IMR-90 (cell line): ENCODE measurements around the gene PRSS12. TPM values are rescaled to one million over a fixed set of nuclear protein-coding genes. Genes with fewer than 3 reads are reported as not detected.

Source experiments
- ATAC-seq: fragments of 200-7000 bp; cut with Tn5 transposase; 2 replicates; pipeline ENCODE4 v1.9.1; 2020; ENCODE audit warnings: low read depth, mild to moderate bottlenecking, moderate library complexity
- BruUV-seq: library from RNA; stranded (reverse); fragments of 400-500 nt; replicated peaks from 2 replicates; lab custom pipeline; 2021; lab: Mats Ljungman, UMichigan
- CTCF ChIA-PET: fragments of 300-600 bp; formaldehyde crosslinking; extraction: SDS; loops from one replicate; lab custom pipeline; 2021; ENCODE audit warnings: antibody characterized with exemption; lab: Yijun Ruan, JAX
- POLR2A ChIA-PET: fragments of 300-600 bp; sonication (Branson Sonifier 250); formaldehyde crosslinking; loops from one replicate; lab custom pipeline; 2022; ENCODE audit warnings: antibody characterized with exemption; ENCODE audit not compliant: unreplicated experiment; lab: Charles Lee
- DNase-seq: peaks from one replicate; pipeline ENCODE4 v3.0.0; 2013
- H2AFZ ChIP-seq: replicated peaks from 2 replicates; pipeline ENCODE3; 2013; ENCODE audit warnings: low read length, mild to moderate bottlenecking; ENCODE audit not compliant: poor library complexity
- H2AK5ac ChIP-seq: 2 replicates; pipeline ENCODE4 v1.6.1; 2013; ENCODE audit warnings: low read depth, low read length, inconsistent platforms
- H2AK9ac ChIP-seq: replicated peaks from 2 replicates; pipeline ENCODE3; 2013; ENCODE audit warnings: mild to moderate bottlenecking, low read depth, low read length, moderate library complexity; ENCODE audit not compliant: poor library complexity
- H2BK120ac ChIP-seq: 2 replicates; pipeline ENCODE4 v1.6.1; 2013; ENCODE audit warnings: low read depth, low read length, inconsistent platforms
- H2BK15ac ChIP-seq: 3 replicates; pipeline ENCODE4 v1.6.1; 2013; ENCODE audit warnings: low read depth, low read length, inconsistent platforms
- H2BK20ac ChIP-seq: 2 replicates; pipeline ENCODE4 v1.6.1; 2013; ENCODE audit warnings: low read depth, mild to moderate bottlenecking, inconsistent platforms, low read length, moderate library complexity
- H2BK5ac ChIP-seq: 2 replicates; pipeline ENCODE4 v1.6.1; 2013; ENCODE audit warnings: mild to moderate bottlenecking, low read depth, low read length, inconsistent platforms; ENCODE audit not compliant: poor library complexity, severe bottlenecking
- H3K14ac ChIP-seq: replicated peaks from 2 replicates; pipeline ENCODE4 v1.6.1; 2013; ENCODE audit warnings: low read depth, low read length, inconsistent platforms
- H3K18ac ChIP-seq: 2 replicates; pipeline ENCODE4 v1.6.1; 2013; ENCODE audit warnings: low read depth, low read length, control low read depth
- H3K23ac ChIP-seq: 2 replicates; pipeline ENCODE4 v1.6.1; 2013; ENCODE audit warnings: low read depth, low read length, inconsistent platforms
- H3K27ac ChIP-seq: 2 replicates; pipeline ENCODE4 v1.5.1; 2013; ENCODE audit warnings: mild to moderate bottlenecking, control low read depth, low read length; ENCODE audit not compliant: insufficient read depth
- H3K27me3 ChIP-seq: 2 replicates; pipeline ENCODE4 v1.6.1; 2013; ENCODE audit warnings: low read length; ENCODE audit not compliant: control insufficient read depth, insufficient read depth
- H3K36me3 ChIP-seq: 2 replicates; pipeline ENCODE4 v1.6.1; 2013; ENCODE audit warnings: low read length, mixed read lengths; ENCODE audit not compliant: control insufficient read depth, insufficient read depth
- H3K4ac ChIP-seq: 2 replicates; pipeline ENCODE4 v1.6.1; 2013; ENCODE audit warnings: low read depth, low read length, inconsistent platforms
- H3K4me1 ChIP-seq: 2 replicates; pipeline ENCODE4 v1.6.1; 2013; ENCODE audit warnings: low read length, mixed read lengths; ENCODE audit not compliant: control insufficient read depth, insufficient read depth
- H3K4me2 ChIP-seq: 2 replicates; pipeline ENCODE4 v1.6.1; 2013; ENCODE audit warnings: low read depth, mild to moderate bottlenecking, control low read depth, low read length, moderate library complexity
- H3K4me3 ChIP-seq: 2 replicates; pipeline ENCODE4 v1.5.1; 2013; ENCODE audit warnings: low read depth, mild to moderate bottlenecking, control low read depth, low read length, moderate library complexity; ENCODE audit not compliant: insufficient read depth
- H3K56ac ChIP-seq: 2 replicates; pipeline ENCODE4 v1.6.1; 2013; ENCODE audit warnings: low read length, inconsistent platforms; ENCODE audit not compliant: insufficient read depth; ENCODE audit errors: extremely low read depth
- H3K79me1 ChIP-seq, 2 experiments: 2 replicates each; pipeline ENCODE4 v1.6.1; 2013; ENCODE audit warnings: low read length in 2 of 2, inconsistent platforms in 1 of 2, low read depth in 1 of 2
- H3K9ac ChIP-seq: 2 replicates; pipeline ENCODE4 v1.6.1; 2013; ENCODE audit warnings: low read depth, low read length, control low read depth
- H3K9me1 ChIP-seq: 2 replicates; pipeline ENCODE4 v1.6.1; 2013; ENCODE audit warnings: low read length, inconsistent platforms; ENCODE audit not compliant: insufficient read depth
- H3K9me3 ChIP-seq: 2 replicates; pipeline ENCODE4 v1.6.1; 2013; ENCODE audit warnings: low read length; ENCODE audit not compliant: control insufficient read depth, insufficient read depth
- H4K20me1 ChIP-seq: 2 replicates; pipeline ENCODE4 v1.6.1; 2013; ENCODE audit warnings: low read length, inconsistent platforms; ENCODE audit not compliant: insufficient read depth
- H4K5ac ChIP-seq: 2 replicates; pipeline ENCODE4 v1.6.1; 2013; ENCODE audit warnings: mild to moderate bottlenecking, low read depth, low read length, control low read depth
- H4K8ac ChIP-seq, 2 experiments: 2 replicates each; pipeline ENCODE4 v1.6.1; 2013; ENCODE audit warnings: low read depth in 2 of 2, low read length in 2 of 2, control low read depth in 1 of 2, inconsistent platforms in 1 of 2
- H4K91ac ChIP-seq: 2 replicates; pipeline ENCODE4 v1.6.1; 2013; ENCODE audit warnings: low read depth, low read length, inconsistent platforms; ENCODE audit not compliant: insufficient read depth
- CEBPB ChIP-seq: IDR thresholded peaks from 2 replicates; pipeline ENCODE4 v1.6.1; 2012; ENCODE audit warnings: low read depth, low read length, improper control_type of control experiment
- POLR2A ChIP-seq: IDR thresholded peaks from 2 replicates; pipeline ENCODE4 v1.6.1; 2012; ENCODE audit warnings: mild to moderate bottlenecking, low read depth, low read length
- WGBS, 2 experiments: methylation state at CpG; one replicate each; pipeline versions ENCODE4 v1.1.5 to v1.1.7; 2013; ENCODE audit warnings: missing lambda C conversion rate in 2 of 2; ENCODE audit not compliant: insufficient read length in 1 of 2; ENCODE audit errors: extremely low coverage in 2 of 2; 5-methylcytosine and 5-hydroxymethylcytosine counted together
- dilution Hi-C: fragments of 300-500 bp; cut with HindIII; formaldehyde crosslinking; loops from one replicate; pipeline ENCODE4 v1.14.3; 2018; ENCODE audit warnings: low sequenced_read_pairs; ENCODE audit not compliant: unreplicated experiment
- in situ Hi-C: fragments of 300-500 bp; cut with MboI; formaldehyde crosslinking; loops from 3 replicates; pipeline ENCODE4 v1.14.3; 2019; ENCODE audit warnings: low sequenced_read_pairs, inconsistent platforms, mixed read lengths
- intact Hi-C: fragments of 100-400 bp; cut with micrococcal nuclease; formaldehyde crosslinking; loops from 2 replicates; pipeline ENCODE4 v1.10.0; 2022
- polyA plus RNA-seq, 3 experiments: library from polyadenylated mRNA; depleted of rRNA; stranded (reverse); fragments of >200 nt; gene quantifications; 2 replicates each; pipeline ENCODE4 v1.2.3, GENCODE V29; 2012; ENCODE audit warnings: low replicate concordance in 1 of 3
- total RNA-seq: library from RNA; depleted of rRNA; stranded (reverse); fragments of >200 nt; gene quantifications from 2 replicates; pipeline ENCODE4 v1.2.3, GENCODE V29; 2012

Gene PRSS12
- total and polyA plus RNA-seq, 2 of the 4 experiments (the other 2 are of a cell fraction), result 51.1 to 71.5 TPM

DNA sequence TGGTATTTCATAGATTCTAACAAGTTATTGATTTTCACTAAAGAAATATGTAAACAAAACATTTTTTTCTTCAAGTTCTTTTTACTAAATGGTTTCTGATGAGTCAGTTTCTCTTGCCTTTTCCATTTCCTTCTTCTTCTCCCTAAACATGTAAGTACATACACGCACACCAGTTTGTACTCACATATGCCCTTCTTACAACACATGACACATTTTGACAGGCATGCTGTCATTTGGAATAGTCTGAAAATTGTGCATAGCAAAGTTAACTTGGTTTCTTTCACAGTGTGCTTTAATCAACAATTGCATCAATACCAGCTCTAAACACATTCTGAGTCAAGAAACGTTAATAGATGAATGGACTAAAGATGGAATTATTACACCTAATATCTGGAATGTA lies 35.1 kb downstream of the PRSS12 start:
- no peak overlapping the region for H4K8ac ChIP-seq
- WGBS, 2 experiments, result no CpG with 5 or more reads among the region's 2 CpGs
- peaks cover 0 to 3% of the 10 kb centered on the region in 2 experiments; a peak in 1 of 4 replicates for H3K79me1 ChIP-seq
- peaks cover 12% of the 10 kb centered on the region for H3K36me3 ChIP-seq
- H4K5ac ChIP-seq, result no peak overlapping the region
- ChIA-PET CTCF (no interaction called here), POLR2A (no interaction called here)
- no peak overlapping the region for H2BK120ac ChIP-seq
- no peak overlapping the region for H3K23ac ChIP-seq
- no peaks in the 10 kb centered on the region for H4K20me1 ChIP-seq
- H2AK9ac ChIP-seq, result no peak overlapping the region
- no peak overlapping the region for H3K56ac ChIP-seq
- DNase-seq (no peak), ATAC-seq (no peak)
- no peaks in the 10 kb centered on the region for H3K4me1 ChIP-seq
- H2AFZ ChIP-seq, result no peak overlapping the region
- H3K14ac ChIP-seq, result no peak overlapping the region
- H4K91ac ChIP-seq, result no peak overlapping the region
- in situ Hi-C loops, result no loop called here
- no peak overlapping the region for H2BK5ac ChIP-seq
- H2BK20ac ChIP-seq, result no peak overlapping the region
- no peak overlapping the region for H3K4me2 ChIP-seq
- TF ChIP-seq POLR2A (no peak), CEBPB (no peak)
- H3K9me3 ChIP-seq, result no peaks in the 10 kb centered on the region
- intact Hi-C loops, result no loop called here
- H3K27ac ChIP-seq, result no peak overlapping the region
- no peak overlapping the region for H3K4me3 ChIP-seq
- no peak overlapping the region for H3K18ac ChIP-seq
- peaks cover 3% of the 10 kb centered on the region for H3K9me1 ChIP-seq
- H2BK15ac ChIP-seq, result no peak overlapping the region
- BruUV-seq, result no TSS peak
- dilution Hi-C loops, result no loop called here
- H3K27me3 ChIP-seq, result no peaks in the 10 kb centered on the region
- no peak overlapping the region for H3K9ac ChIP-seq
- no peak overlapping the region for H3K4ac ChIP-seq
- H2AK5ac ChIP-seq, result no peak overlapping the region
